Mononuclear cell (primary cell): ENCODE measurements around the gene AKT3. TPM values are rescaled to one million over a fixed set of nuclear protein-coding genes. Genes with fewer than 3 reads are reported as not detected.

Experiments used
- total RNA-seq: library from RNA; depleted of rRNA; stranded (reverse); fragments of >200 nt; gene quantifications from one replicate; pipeline ENCODE4 v1.2.3, GENCODE V29; 2012

Gene AKT3
- total RNA-seq, 1 donor = 69.7 TPM

Other genes with a start within 250 kb of the AKT3 start
- gene ZBTB18, start 201.0 kb upstream of the AKT3 start, total RNA-seq = 57.5 TPM